Heart right ventricle (tissue), 16 donors: ENCODE data around the gene EGR4. TPM values are rescaled to one million over a fixed set of nuclear protein-coding genes. Genes with fewer than 3 reads are reported as not detected.
A peak's percentile ranks its signal among the peaks of the same experiment; 100 is the strongest.

Experiments
- ATAC-seq, 8 donors: fragments of 200-7000 bp; cut with Tn5 transposase; one replicate each; pipeline ENCODE4 v1.9.1; 2020; ENCODE audit warnings: mild to moderate bottlenecking in 8 of 8, moderate library complexity in 8 of 8, moderate number of reproducible peaks in 1 of 8
- DNase-seq, 2 donors: peaks; one replicate each; pipeline ENCODE4 v3.0.0-alpha.2; 2020
- H3K27ac ChIP-seq, 10 donors: fragments of 200-600 bp; sonication (generic) in 2 of 10; one replicate each; pipeline versions ENCODE4 v1.5.0 to v1.8.0; 2020 to 2022; ENCODE audit warnings: mild to moderate bottlenecking in 3 of 10
- H3K27me3 ChIP-seq, 7 donors: fragments of 200-600 bp; one replicate each; pipeline ENCODE4 v1.8.0; 2021 to 2022; ENCODE audit warnings: mild to moderate bottlenecking in 2 of 7
- H3K36me3 ChIP-seq, 9 donors: fragments of 200-600 bp; sonication (generic) in 1 of 9; one replicate each; pipeline versions ENCODE4 v1.5.0 to v1.8.0; 2020 to 2022; ENCODE audit warnings: mild to moderate bottlenecking in 2 of 9
- H3K4me1 ChIP-seq, 9 donors: fragments of 200-600 bp; sonication (generic) in 1 of 9; one replicate each; pipeline versions ENCODE4 v1.5.0 to v1.8.0; 2020 to 2022; ENCODE audit warnings: mild to moderate bottlenecking in 4 of 9
- H3K4me3 ChIP-seq, 10 donors: fragments of 200-600 bp; sonication (generic) in 2 of 10; one replicate each; pipeline versions ENCODE4 v1.5.0 to v1.8.0; 2020 to 2022; ENCODE audit warnings: mild to moderate bottlenecking in 7 of 10, moderate library complexity in 2 of 10
- H3K9me3 ChIP-seq, 11 donors: fragments of 200-600 bp in 10 of 11; sonication (generic) in 2 of 11; one replicate each; pipeline versions ENCODE4 v1.5.0 to v1.8.0; 2013 to 2022; ENCODE audit warnings: mild to moderate bottlenecking in 2 of 11, control low read depth in 1 of 11, moderate library complexity in 1 of 11
- WGBS, 2 donors: extraction: QIAGEN DNeasy Blood & Tissue Kit; methylation state at CpG; one replicate each; pipeline ENCODE4 v1.1.7; 2013; ENCODE audit warnings: inconsistent platforms in 1 of 2; 5-methylcytosine and 5-hydroxymethylcytosine counted together
- intact Hi-C, 10 donors: fragments of 100-400 bp; cut with DNase I; formaldehyde crosslinking; loops; one replicate each; pipeline versions ENCODE4 v1.11.1 to v1.14.2; 2022
- long read RNA-seq, 3 donors: library from polyadenylated mRNA; unstranded; transcript quantifications; one replicate each; pipeline ENCODE4 v2.0.0, GENCODE V29; 2020 to 2021
- polyA plus RNA-seq, 2 donors: library from polyadenylated mRNA; stranded (reverse); fragments of 200-250 nt; gene quantifications; one replicate each; pipeline ENCODE4 v1.2.3, GENCODE V29; 2013
- total RNA-seq, 10 donors: library from RNA; stranded (reverse); fragmentation: NEBNext Ultra II Directional in 3 of 10; extraction: Animal tissue kit (Norgen Biotek cat#: 25700) in 3 of 10; gene quantifications; one replicate each; pipeline versions ENCODE4 v1.2.1 to v1.2.4, GENCODE V29; 2021 to 2023
- TF ChIP-seq, protein P1 (sequence below), 9 donors: fragments of 200-600 bp; sonication (generic) in 2 of 9; IDR thresholded peaks; one replicate each; pipeline versions ENCODE4 v1.5.0 to v1.8.0; 2021 to 2022; ENCODE audit warnings: antibody characterized with exemption in 9 of 9, mild to moderate bottlenecking in 5 of 9, moderate library complexity in 1 of 9
- donor health status: Arrhythmogenic right ventricular cardiomyopathy.
- donor health status: ischemic (EF 13 %, LVEDD 7.1; RV severe dilation, severe dysfunction).
- donor health status: healthy with polysubstance abuse.
- donor health status: DM: no; HTN: yes; CAD: no.
- donor health status: DM: no; HTN: no; CAD: no.
- donor health status: ischemic (EF 25% LVEDD 6.9; RV normal size, moderate dysfunction).
- donor health status: ischemic (EF 25% LVEDD 5.7; RV mildly dilated, moderate dysfunction).
- donor health status: healthy.
- donor health status: DM: yes; HTN: yes; CAD: no.
- donor health status: Ischemic cardiomyopathy.
- donor health status: ischemic (EF 35%, LVEDD 5.7; RV mildly dilated, moderate dysfunction).
- donor health status: nonischemic (EF 11% LVEDD 7.7; RV severe dilation, severe dysfunction).
- donor health status: DM: yes; HTN: yes; CAD: no.
- donor health status: PGD.
- donor health status: ischemic (EF 29% LVEDD 5.4; RV normal size, mild dysfunction).
- donor health status: nonischemic (EF 23%, LVEDD 6.1; RV moderate dilation, normal function).

Gene EGR4
- total RNA-seq (under 1 TPM in 1 of 10 donors, not detected in 9; 0.36 TPM), polyA plus RNA-seq (not detected)
- long read RNA-seq, donor 1: 0 reads
- long read RNA-seq, donor 2: 0 reads
- long read RNA-seq, donor 3: 0 reads

DNA sequence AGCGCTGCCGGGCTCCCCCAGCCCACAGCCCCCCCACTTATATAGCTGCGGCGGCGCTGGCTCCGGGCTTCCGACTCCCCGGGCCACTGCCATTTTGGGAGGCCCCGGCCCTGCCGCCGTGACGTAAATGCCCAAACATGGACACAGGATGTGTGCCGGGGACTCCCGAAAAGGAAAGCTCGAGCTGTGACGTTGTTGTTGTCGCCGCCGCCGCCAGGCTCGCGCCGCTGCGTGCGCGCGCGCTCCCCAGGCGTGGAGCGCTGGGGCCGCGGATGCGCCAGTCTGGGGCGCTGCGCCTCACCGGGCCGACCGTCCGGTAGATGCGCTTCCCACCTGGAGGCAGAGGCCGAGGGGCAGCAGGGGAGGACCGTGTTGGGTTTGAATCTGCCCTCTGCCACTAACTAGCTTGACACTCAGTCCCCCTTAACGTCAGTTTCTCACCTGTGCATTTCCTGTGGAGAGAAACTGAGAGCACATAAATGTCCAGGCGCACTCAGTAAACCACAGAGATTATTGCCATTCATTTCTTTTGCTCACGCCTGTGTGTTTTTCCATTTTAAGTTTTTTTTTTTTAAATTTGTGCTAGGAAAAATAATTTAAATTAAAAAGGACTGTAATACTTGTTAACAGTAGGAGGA, at the start of gene EGR4:
EGR4 (minus strand) TSS at position 15 of the 638 bp plus-strand sequence. CDS start 231 bp downstream, outside the sequence.
- intact Hi-C loops: no loop called here
- H3K27ac ChIP-seq: no peak within 1 kb of the TSS
- peaks cover 0 to 3% (median 0%) of the 10 kb centered on the region in 11 donors for H3K9me3 ChIP-seq
- peaks cover 4 to 31% (median 19%) of the 10 kb centered on the region in 9 donors for H3K4me1 ChIP-seq
- 1 to 2% methylated on average over 45 of the region's 45 CpGs for WGBS, 2 donors
- TF ChIP-seq, protein P1, sequence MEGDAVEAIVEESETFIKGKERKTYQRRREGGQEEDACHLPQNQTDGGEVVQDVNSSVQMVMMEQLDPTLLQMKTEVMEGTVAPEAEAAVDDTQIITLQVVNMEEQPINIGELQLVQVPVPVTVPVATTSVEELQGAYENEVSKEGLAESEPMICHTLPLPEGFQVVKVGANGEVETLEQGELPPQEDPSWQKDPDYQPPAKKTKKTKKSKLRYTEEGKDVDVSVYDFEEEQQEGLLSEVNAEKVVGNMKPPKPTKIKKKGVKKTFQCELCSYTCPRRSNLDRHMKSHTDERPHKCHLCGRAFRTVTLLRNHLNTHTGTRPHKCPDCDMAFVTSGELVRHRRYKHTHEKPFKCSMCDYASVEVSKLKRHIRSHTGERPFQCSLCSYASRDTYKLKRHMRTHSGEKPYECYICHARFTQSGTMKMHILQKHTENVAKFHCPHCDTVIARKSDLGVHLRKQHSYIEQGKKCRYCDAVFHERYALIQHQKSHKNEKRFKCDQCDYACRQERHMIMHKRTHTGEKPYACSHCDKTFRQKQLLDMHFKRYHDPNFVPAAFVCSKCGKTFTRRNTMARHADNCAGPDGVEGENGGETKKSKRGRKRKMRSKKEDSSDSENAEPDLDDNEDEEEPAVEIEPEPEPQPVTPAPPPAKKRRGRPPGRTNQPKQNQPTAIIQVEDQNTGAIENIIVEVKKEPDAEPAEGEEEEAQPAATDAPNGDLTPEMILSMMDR (IDR thresholded peaks at IDR 0.05): no peak
- DNase-seq (peak; percentile 33 to 34), ATAC-seq (peak; percentile 29 to 75 (median 60))
- H3K27me3 ChIP-seq: peaks cover 31 to 98% (median 89%) of the 10 kb centered on the region in 7 donors
- H3K4me3 ChIP-seq: peak within 1 kb of the TSS; percentile 1 to 57 (median 44)
- no peaks in the 10 kb centered on the region for H3K36me3 ChIP-seq

DNA sequence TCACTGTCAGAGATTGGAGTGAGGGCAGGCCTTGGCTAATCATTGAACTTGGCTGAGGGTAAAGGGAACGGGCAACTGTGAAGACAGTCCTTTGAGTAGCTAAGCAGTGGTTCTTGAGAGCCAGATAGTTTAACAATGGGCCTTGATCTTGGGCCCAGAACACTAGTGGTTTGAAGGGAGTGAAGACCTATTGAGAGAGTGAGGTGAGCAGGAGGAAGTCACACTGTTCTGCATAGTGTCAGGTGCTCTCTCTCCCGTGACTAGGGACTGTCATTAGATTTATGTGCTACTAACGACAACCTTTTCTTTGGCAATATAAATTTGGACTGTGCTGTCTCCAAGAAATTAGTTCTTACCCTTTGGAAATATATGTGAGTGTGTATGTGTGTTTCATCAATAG, 47.7 kb upstream of the EGR4 start:
- DNase-seq (no peak), ATAC-seq (no peak)
- TF ChIP-seq, protein P1 (IDR thresholded peaks at IDR 0.05): no peak
- H3K36me3 ChIP-seq: no peaks in the 10 kb centered on the region
- no peaks in the 10 kb centered on the region for H3K4me1 ChIP-seq
- 72 to 76% methylated on average over 3 of the region's 3 CpGs for WGBS, 2 donors
- no peaks in the 10 kb centered on the region for H3K27me3 ChIP-seq
- no peak overlapping the region for H3K4me3 ChIP-seq
- H3K9me3 ChIP-seq: peaks cover 0 to 5% (median 0%) of the 10 kb centered on the region in 11 donors
- intact Hi-C loops: no loop called here
- no peak overlapping the region for H3K27ac ChIP-seq

DNA sequence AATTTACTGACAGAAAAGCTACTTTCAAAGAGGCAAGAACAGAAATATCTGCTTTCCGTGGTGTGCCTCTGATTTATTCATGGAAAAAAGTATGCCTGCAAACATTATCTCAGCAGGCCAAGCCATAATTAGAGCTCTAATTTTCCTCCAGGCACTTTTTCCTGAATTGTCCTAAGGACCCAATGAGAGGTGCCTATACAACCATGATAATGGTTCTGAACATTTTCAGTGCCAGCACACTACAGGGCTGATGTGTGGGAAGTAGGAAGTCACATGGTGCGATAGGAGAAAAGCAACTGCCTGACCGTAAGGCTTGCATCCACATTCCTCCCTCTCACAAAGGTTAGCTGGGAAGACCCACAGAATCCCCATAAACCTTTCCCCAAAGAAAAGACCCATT, 45.9 kb upstream of the EGR4 start:
- ATAC-seq (no peak), DNase-seq (no peak)
- H3K4me1 ChIP-seq: no peaks in the 10 kb centered on the region
- H3K4me3 ChIP-seq: no peak overlapping the region
- peaks cover 0 to 23% (median 0%) of the 10 kb centered on the region in 11 donors for H3K9me3 ChIP-seq
- no peaks in the 10 kb centered on the region for H3K36me3 ChIP-seq
- intact Hi-C loops: no loop called here
- H3K27me3 ChIP-seq: no peaks in the 10 kb centered on the region
- WGBS, 2 donors: 41 to 49% methylated on average over 3 of the region's 3 CpGs
- TF ChIP-seq, protein P1 (IDR thresholded peaks at IDR 0.05): no peak
- H3K27ac ChIP-seq: no peak overlapping the region

DNA sequence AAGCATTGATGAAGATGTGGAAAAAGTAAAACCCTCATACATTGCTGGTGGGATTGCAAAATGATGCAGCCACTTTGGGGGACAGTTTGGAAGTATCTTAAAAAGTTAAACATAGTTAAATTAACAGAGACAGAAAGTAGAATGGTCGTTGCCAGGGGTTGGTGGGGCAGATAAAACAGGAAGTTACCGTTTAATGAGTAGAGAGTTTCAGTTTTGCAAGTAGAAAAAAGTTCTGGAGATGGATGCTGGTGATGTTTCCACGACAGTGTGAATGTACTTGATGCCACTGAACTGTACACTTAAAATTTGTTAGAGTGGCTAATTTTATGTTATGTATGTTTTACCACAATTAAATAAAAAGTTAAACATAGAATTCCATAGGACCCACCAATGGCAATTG, 44.5 kb upstream of the EGR4 start:
- WGBS, 2 donors: 31 to 43% methylated on average over 3 of the region's 3 CpGs
- TF ChIP-seq, protein P1 (IDR thresholded peaks at IDR 0.05): no peak

More for the DNA sequence above, 44.5 kb upstream of the EGR4 start:
- H3K4me3 ChIP-seq: no peak overlapping the region
- DNase-seq: no peak
- no peak for ATAC-seq
- no peaks in the 10 kb centered on the region for H3K4me1 ChIP-seq
- H3K9me3 ChIP-seq: peaks cover 0 to 30% (median 0%) of the 10 kb centered on the region in 11 donors
- no peaks in the 10 kb centered on the region for H3K36me3 ChIP-seq
- H3K27ac ChIP-seq: no peak overlapping the region
- H3K27me3 ChIP-seq: no peaks in the 10 kb centered on the region
- intact Hi-C loops: no loop called here
